ENCODE data around the gene GRK3.

DNA sequence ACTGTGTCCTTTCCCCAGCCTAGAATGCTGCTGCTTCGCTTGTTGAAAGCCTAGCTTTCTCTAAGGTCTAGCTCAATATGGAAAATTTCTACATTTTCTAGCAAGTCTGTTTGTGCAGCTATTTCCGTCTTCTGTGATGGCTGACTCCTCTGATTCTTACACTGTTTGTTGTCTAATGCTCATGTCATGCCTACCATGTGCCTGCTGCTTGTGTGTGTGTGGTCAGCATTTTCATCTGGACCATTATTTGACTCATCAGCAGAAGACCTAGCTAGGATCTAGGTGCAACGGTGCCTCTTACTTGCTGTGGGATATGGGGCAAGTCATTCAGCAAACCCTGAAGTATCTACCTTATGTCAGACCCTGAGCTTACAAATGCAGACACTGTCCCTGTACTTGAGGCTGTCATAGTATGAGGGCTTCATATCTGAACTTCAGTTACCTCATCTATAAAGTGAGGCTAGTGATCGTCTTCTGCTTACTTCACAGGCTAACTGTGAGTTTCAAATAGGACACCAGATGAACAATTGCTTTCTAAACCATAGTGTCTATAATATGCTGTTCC is 91.0 kb downstream of the GRK3 start:
- TF ChIP-seq, protein P1, sequence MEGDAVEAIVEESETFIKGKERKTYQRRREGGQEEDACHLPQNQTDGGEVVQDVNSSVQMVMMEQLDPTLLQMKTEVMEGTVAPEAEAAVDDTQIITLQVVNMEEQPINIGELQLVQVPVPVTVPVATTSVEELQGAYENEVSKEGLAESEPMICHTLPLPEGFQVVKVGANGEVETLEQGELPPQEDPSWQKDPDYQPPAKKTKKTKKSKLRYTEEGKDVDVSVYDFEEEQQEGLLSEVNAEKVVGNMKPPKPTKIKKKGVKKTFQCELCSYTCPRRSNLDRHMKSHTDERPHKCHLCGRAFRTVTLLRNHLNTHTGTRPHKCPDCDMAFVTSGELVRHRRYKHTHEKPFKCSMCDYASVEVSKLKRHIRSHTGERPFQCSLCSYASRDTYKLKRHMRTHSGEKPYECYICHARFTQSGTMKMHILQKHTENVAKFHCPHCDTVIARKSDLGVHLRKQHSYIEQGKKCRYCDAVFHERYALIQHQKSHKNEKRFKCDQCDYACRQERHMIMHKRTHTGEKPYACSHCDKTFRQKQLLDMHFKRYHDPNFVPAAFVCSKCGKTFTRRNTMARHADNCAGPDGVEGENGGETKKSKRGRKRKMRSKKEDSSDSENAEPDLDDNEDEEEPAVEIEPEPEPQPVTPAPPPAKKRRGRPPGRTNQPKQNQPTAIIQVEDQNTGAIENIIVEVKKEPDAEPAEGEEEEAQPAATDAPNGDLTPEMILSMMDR (conservative IDR thresholded peaks at IDR 0.05 in 1 of 2, IDR thresholded peaks at IDR 0.05 in 1 of 2; ENCODE audit: extremely low read depth in 1 of 2, insufficient read depth in 1 of 2, low read depth in 1 of 2, low read length in 2 of 2): no peak
- no peak for TF ChIP-seq EZH2 (IDR thresholded peaks at IDR 0.05; ENCODE audit: borderline replicate concordance, low read length)

Measured in mammary epithelial cell (primary cell).